Heart left ventricle (tissue), 13 donors: ENCODE measurements around the gene LAMP5.

Source experiments
- POLR2A ChIP-seq, 2 donors: fragments of 450-650 bp; IDR thresholded peaks; one replicate each; pipeline ENCODE4 v1.6.1; 2017; ENCODE audit warnings: antibody characterized with exemption in 2 of 2, mild to moderate bottlenecking in 2 of 2, moderate library complexity in 2 of 2
- TF ChIP-seq, protein P1 (sequence below), 12 donors: fragments of 200-600 bp; sonication (generic) in 4 of 12; IDR thresholded peaks; one replicate each; pipeline versions ENCODE4 v1.5.0 to v1.8.0; 2018 to 2022; ENCODE audit warnings: antibody characterized with exemption in 12 of 12, mild to moderate bottlenecking in 5 of 12
- donor health status: ischemic (EF 13 %, LVEDD 7.1; RV severe dilation, severe dysfunction).
- donor health status: DM: no; HTN: yes; CAD: no.
- donor health status: DM: no; HTN: no; CAD: no.
- donor health status: ischemic (EF 25% LVEDD 6.9; RV normal size, moderate dysfunction).
- donor health status: ischemic (EF 25% LVEDD 5.7; RV mildly dilated, moderate dysfunction).
- donor health status: ischemic (EF 35%, LVEDD 5.7; RV mildly dilated, moderate dysfunction).
- donor health status: nonischemic (EF 11% LVEDD 7.7; RV severe dilation, severe dysfunction).
- donor health status: DM: yes; HTN: yes; CAD: no.
- donor health status: PGD.
- donor health status: ischemic (EF 29% LVEDD 5.4; RV normal size, mild dysfunction).
- donor health status: nonischemic (EF 23%, LVEDD 6.1; RV moderate dilation, normal function).

GRCh38 chr20:9488063-9488462, 26.3 kb upstream of the LAMP5 start:
- TF ChIP-seq, protein P1, sequence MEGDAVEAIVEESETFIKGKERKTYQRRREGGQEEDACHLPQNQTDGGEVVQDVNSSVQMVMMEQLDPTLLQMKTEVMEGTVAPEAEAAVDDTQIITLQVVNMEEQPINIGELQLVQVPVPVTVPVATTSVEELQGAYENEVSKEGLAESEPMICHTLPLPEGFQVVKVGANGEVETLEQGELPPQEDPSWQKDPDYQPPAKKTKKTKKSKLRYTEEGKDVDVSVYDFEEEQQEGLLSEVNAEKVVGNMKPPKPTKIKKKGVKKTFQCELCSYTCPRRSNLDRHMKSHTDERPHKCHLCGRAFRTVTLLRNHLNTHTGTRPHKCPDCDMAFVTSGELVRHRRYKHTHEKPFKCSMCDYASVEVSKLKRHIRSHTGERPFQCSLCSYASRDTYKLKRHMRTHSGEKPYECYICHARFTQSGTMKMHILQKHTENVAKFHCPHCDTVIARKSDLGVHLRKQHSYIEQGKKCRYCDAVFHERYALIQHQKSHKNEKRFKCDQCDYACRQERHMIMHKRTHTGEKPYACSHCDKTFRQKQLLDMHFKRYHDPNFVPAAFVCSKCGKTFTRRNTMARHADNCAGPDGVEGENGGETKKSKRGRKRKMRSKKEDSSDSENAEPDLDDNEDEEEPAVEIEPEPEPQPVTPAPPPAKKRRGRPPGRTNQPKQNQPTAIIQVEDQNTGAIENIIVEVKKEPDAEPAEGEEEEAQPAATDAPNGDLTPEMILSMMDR (IDR thresholded peaks at IDR 0.05), result no peak
- no peak for TF ChIP-seq POLR2A (IDR thresholded peaks at IDR 0.05)
